Prostate gland (tissue), 2 donors: Measurements from ENCODE around the gene ABHD2. TPM values are rescaled to one million over a fixed set of nuclear protein-coding genes. Genes with fewer than 3 reads are reported as not detected.

ENCODE experiments used
- DNase-seq: peaks from one replicate; pipeline ENCODE4 v3.0.0-alpha.2; 2019; ENCODE audit warnings: low spot score
- H3K27ac ChIP-seq, 2 donors: fragments of 200-600 bp; sonication (generic); 2 replicates each; pipeline ENCODE4 v1.5.1; 2017 to 2019
- H3K27me3 ChIP-seq: fragments of 200-600 bp; sonication (generic); replicated peaks from 2 replicates; pipeline ENCODE4 v1.5.1; 2019; ENCODE audit not compliant: insufficient read depth
- H3K36me3 ChIP-seq, 2 donors: fragments of 200-600 bp; sonication (generic); 1 replicate in 1 of 2; 2 replicates in 1 of 2; pipeline versions ENCODE4 v1.5.1 to v1.8.1; 2017 to 2019
- H3K4me1 ChIP-seq: fragments of 200-600 bp; sonication (generic); replicated peaks from 2 replicates; pipeline ENCODE4 v1.5.1; 2019
- H3K4me3 ChIP-seq, 2 donors: fragments of 200-600 bp; sonication (generic); 2 replicates each; pipeline ENCODE4 v1.5.1; 2017 to 2019
- H3K9me3 ChIP-seq: fragments of 200-600 bp; sonication (generic); 2 replicates; pipeline ENCODE4 v1.5.1; 2017
- CTCF ChIP-seq, 4 experiments: fragments of 200-600 bp in 2 of 4; fragments of 450-650 bp in 2 of 4; sonication (generic) in 2 of 4; IDR thresholded peaks; 1 replicate in 3 of 4; 2 replicates in 1 of 4; pipeline ENCODE4 v1.5.1; 2016 to 2019; ENCODE audit warnings: antibody characterized with exemption in 4 of 4, mild to moderate bottlenecking in 2 of 4, moderate library complexity in 2 of 4
- POLR2A ChIP-seq: fragments of 450-650 bp; IDR thresholded peaks from one replicate; pipeline ENCODE4 v1.6.1; 2016; ENCODE audit warnings: antibody characterized with exemption, mild to moderate bottlenecking
- POLR2AphosphoS5 ChIP-seq: sonication (generic); formaldehyde crosslinking; IDR thresholded peaks from one replicate; pipeline ENCODE4 v1.6.1; 2017; ENCODE audit warnings: antibody characterized with exemption
- WGBS: methylation state at CpG from one replicate; pipeline ENCODE4 v1.1.5; 2018; 5-methylcytosine and 5-hydroxymethylcytosine counted together
- intact Hi-C: fragments of 100-400 bp; cut with DNase I; formaldehyde crosslinking; loops from one replicate; pipeline ENCODE4 v1.14.2; 2022
- total RNA-seq, 2 donors: library from RNA; depleted of rRNA; stranded (reverse); fragments of >200 nt; gene quantifications; one replicate each; pipeline ENCODE4 v1.1.0, GENCODE V29; 2016

The ABHD2 gene
- total RNA-seq, 2 donors from 2014 or later = 111 to 253 TPM

GRCh38 chr15:89155656-89156055, 67.4 kb downstream of the ABHD2 start:
- TF ChIP-seq POLR2AphosphoS5 (no peak), CTCF (IDR thresholded peaks at IDR 0.05) (no peak), POLR2A (no peak)
- Histone ChIP-seq H3K27me3 (no peaks in the 10 kb centered on the region), H3K9me3 (no peaks in the 10 kb centered on the region), H3K4me1 (no peaks in the 10 kb centered on the region), H3K27ac (no peak overlapping the region), H3K4me3 (no peak overlapping the region), H3K36me3 (peaks cover 0 to 8% of the 10 kb centered on the region in 2 donors)
- no peak for DNase-seq
- intact Hi-C loops = no loop called here
- 93% methylated on average over 6 of the region's 6 CpGs for WGBS

GRCh38 chr15:89157061-89157460, 68.8 kb downstream of the ABHD2 start:
- 60% methylated on average over 1 of the region's 1 CpG for WGBS
- H3K27ac ChIP-seq = no peak overlapping the region
- no peaks in the 10 kb centered on the region for H3K27me3 ChIP-seq
- H3K9me3 ChIP-seq = no peaks in the 10 kb centered on the region
- no peak overlapping the region for H3K4me3 ChIP-seq
- no peaks in the 10 kb centered on the region for H3K4me1 ChIP-seq
- DNase-seq = no peak
- intact Hi-C loops = no loop called here
- no peak for TF ChIP-seq POLR2A
- no peak for TF ChIP-seq POLR2AphosphoS5
- TF ChIP-seq CTCF (IDR thresholded peaks at IDR 0.05) = no peak
- H3K36me3 ChIP-seq = peaks cover 0 to 8% of the 10 kb centered on the region in 2 donors

- no peaks in the 10 kb centered on the region for H3K9me3 ChIP-seq
- H3K36me3 ChIP-seq = peaks cover 0 to 3% of the 10 kb centered on the region in 2 donors
- H3K4me3 ChIP-seq = no peak overlapping the region
- H3K27me3 ChIP-seq = no peaks in the 10 kb centered on the region
- H3K4me1 ChIP-seq = no peaks in the 10 kb centered on the region
- DNase-seq = no peak
- WGBS = 70% methylated on average over 4 of the region's 4 CpGs
- no peak overlapping the region for H3K27ac ChIP-seq
- TF ChIP-seq POLR2AphosphoS5 (no peak), CTCF (IDR thresholded peaks at IDR 0.05) (no peak), POLR2A (no peak)
- intact Hi-C loops = no loop called here
Measured at GRCh38 chr15:89157918-89158564, 69.8 kb downstream of the ABHD2 start.

- no peak overlapping the region for H3K4me3 ChIP-seq
- intact Hi-C loops = no loop called here
- 68% methylated on average over 3 of the region's 3 CpGs for WGBS
Measured at GRCh38 chr15:89161666-89162065, 73.4 kb downstream of the ABHD2 start.

More at GRCh38 chr15:89161666-89162065, 73.4 kb downstream of the ABHD2 start:
- TF ChIP-seq CTCF (IDR thresholded peaks at IDR 0.05) (no peak), POLR2A (no peak), POLR2AphosphoS5 (no peak)
- Histone ChIP-seq H3K36me3 (no peaks in the 10 kb centered on the region), H3K27me3 (no peaks in the 10 kb centered on the region), H3K9me3 (no peaks in the 10 kb centered on the region), H3K4me1 (peaks cover 2% of the 10 kb centered on the region), H3K27ac (no peak overlapping the region)
- DNase-seq = no peak
